Measurements from ENCODE around the gene C6orf89. TPM values are rescaled to one million over a fixed set of nuclear protein-coding genes. Genes with fewer than 3 reads are reported as not detected.
A peak's percentile ranks its signal among the peaks of the same experiment; 100 is the strongest.

The C6orf89 gene
- total and polyA plus RNA-seq, 8 donors = 11.6 to 39.2 (median 30.6) TPM

DNA sequence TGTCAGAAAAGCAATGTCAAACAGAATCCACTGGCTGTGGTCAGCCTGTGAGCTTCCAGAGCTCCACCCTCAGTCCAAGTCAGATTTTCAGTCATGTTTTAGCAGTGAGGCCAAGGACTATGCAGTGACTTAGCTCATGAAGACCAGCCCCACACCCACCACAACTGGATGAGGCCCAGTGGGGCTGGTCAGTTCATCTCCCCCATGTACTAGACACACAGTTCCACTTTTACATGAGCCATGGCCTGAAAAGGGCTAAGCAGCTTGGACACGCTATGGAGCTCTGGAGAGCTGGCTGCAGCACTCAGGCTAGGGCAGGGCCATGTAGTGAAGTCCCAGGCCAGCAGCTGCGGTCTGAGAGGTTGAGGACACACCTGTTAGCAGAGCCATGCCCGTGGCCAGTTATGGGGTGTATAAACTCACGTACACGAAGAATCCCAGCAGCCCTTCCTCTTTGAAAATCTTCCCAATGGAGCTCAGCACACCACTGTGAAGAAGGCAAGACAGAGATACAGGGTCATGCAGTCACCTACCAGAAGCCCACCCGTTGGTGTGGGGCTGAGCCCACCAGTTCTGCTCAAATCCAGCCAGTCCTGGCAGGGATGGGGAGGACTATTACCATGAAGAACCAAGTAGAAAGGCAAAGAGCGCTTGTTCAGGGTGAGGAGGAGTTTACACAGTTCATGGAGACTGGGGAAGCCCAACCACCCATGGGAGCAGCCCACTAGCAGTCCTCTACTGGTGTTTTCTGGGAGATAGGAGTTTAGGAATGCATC, 89.7 kb downstream of the C6orf89 start:
- WGBS, 2 donors = 92% methylated on average over 7 of the region's 7 CpGs
- Histone ChIP-seq H3K36me3 (peaks cover 15 to 76% (median 44%) of the 10 kb centered on the region in 3 donors), H3K9me3 (no peaks in the 10 kb centered on the region), H3K27me3 (no peaks in the 10 kb centered on the region), H3K4me1 (peaks cover 0 to 13% (median 10%) of the 10 kb centered on the region in 3 donors), H3K27ac (no peak overlapping the region), H3K4me3 (no peak overlapping the region)
- TF ChIP-seq, protein P1, sequence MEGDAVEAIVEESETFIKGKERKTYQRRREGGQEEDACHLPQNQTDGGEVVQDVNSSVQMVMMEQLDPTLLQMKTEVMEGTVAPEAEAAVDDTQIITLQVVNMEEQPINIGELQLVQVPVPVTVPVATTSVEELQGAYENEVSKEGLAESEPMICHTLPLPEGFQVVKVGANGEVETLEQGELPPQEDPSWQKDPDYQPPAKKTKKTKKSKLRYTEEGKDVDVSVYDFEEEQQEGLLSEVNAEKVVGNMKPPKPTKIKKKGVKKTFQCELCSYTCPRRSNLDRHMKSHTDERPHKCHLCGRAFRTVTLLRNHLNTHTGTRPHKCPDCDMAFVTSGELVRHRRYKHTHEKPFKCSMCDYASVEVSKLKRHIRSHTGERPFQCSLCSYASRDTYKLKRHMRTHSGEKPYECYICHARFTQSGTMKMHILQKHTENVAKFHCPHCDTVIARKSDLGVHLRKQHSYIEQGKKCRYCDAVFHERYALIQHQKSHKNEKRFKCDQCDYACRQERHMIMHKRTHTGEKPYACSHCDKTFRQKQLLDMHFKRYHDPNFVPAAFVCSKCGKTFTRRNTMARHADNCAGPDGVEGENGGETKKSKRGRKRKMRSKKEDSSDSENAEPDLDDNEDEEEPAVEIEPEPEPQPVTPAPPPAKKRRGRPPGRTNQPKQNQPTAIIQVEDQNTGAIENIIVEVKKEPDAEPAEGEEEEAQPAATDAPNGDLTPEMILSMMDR (IDR thresholded peaks at IDR 0.05) = no peak
- ATAC-seq (no peak), FAIRE-seq (no peak), DNase-seq (no peak)
- intact Hi-C loops (cut with DNase I) = loop anchor here in 1 of 3 donors (10.0 kb wide), 1 partner anchor 71 kb away; no protein-coding TSS in a partner anchor

DNA sequence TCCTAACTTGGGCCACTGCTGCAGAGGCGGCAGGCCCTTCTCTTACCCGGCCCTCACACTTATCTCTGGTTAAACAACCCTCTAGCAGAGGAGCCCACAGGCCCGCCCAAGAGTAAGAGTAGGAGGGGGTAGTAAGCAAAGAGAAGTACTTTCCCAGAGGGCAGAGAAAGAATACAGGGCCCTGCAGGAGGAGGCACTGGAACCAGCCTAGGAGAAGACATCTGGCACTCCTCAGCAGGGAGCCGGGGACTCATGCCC, 90.2 kb downstream of the C6orf89 start:
- no peak overlapping the region for H3K4me3 ChIP-seq
- H3K27me3 ChIP-seq = no peaks in the 10 kb centered on the region
- FAIRE-seq (no peak), ATAC-seq (no peak), DNase-seq (no peak)
- WGBS, 2 donors = 88 to 89% methylated on average over 4 of the region's 4 CpGs
- TF ChIP-seq, protein P1 (IDR thresholded peaks at IDR 0.05) = no peak
- peaks cover 11 to 70% (median 39%) of the 10 kb centered on the region in 3 donors for H3K36me3 ChIP-seq
- no peaks in the 10 kb centered on the region for H3K9me3 ChIP-seq
- no peak overlapping the region for H3K27ac ChIP-seq
- intact Hi-C loops (cut with DNase I) = loop anchor here in 1 of 3 donors (10.0 kb wide), 1 partner anchor 71 kb away; no protein-coding TSS in a partner anchor
- peaks cover 0 to 16% (median 13%) of the 10 kb centered on the region in 3 donors for H3K4me1 ChIP-seq

- DNase-seq = no peak
- Histone ChIP-seq H3K36me3 (peaks cover 11 to 65% (median 35%) of the 10 kb centered on the region in 3 donors), H3K9me3 (no peaks in the 10 kb centered on the region), H3K4me1 (peaks cover 0 to 17% (median 16%) of the 10 kb centered on the region in 3 donors), H3K27me3 (no peaks in the 10 kb centered on the region), H3K27ac (no peak overlapping the region), H3K4me3 (no peak overlapping the region)
- intact Hi-C loops (cut with DNase I) = loop anchor here in 1 of 3 donors (10.0 kb wide), 1 partner anchor 72 kb away; no protein-coding TSS in a partner anchor
- TF ChIP-seq, protein P1 (IDR thresholded peaks at IDR 0.05) = no peak
- ATAC-seq = no peak
- no peak for FAIRE-seq
- WGBS, 2 donors = 87 to 91% methylated on average over 7 of the region's 7 CpGs
Observed at GRCh38 chr6:36976509-36976908, 90.8 kb downstream of the C6orf89 start.

GRCh38 chr6:36976931-36977330, 91.2 kb downstream of the C6orf89 start:
- ATAC-seq = no peak
- H3K9me3 ChIP-seq = no peaks in the 10 kb centered on the region
- peaks cover 11 to 60% (median 31%) of the 10 kb centered on the region in 3 donors for H3K36me3 ChIP-seq
- no peak for DNase-seq
- FAIRE-seq = no peak
- WGBS, 2 donors = 90 to 93% methylated on average over 6 of the region's 6 CpGs
- no peak overlapping the region for H3K4me3 ChIP-seq
- intact Hi-C loops (cut with DNase I) = loop anchor here in 1 of 3 donors (10.0 kb wide), 1 partner anchor 72 kb away; no protein-coding TSS in a partner anchor
- H3K4me1 ChIP-seq = peaks cover 0 to 22% (median 16%) of the 10 kb centered on the region in 3 donors
- TF ChIP-seq, protein P1 (IDR thresholded peaks at IDR 0.05) = no peak
- H3K27ac ChIP-seq = no peak overlapping the region
- no peaks in the 10 kb centered on the region for H3K27me3 ChIP-seq

GRCh38 chr6:36977470-36977941, 91.8 kb downstream of the C6orf89 start:
- H3K27me3 ChIP-seq = no peaks in the 10 kb centered on the region
- no peaks in the 10 kb centered on the region for H3K9me3 ChIP-seq
- H3K36me3 ChIP-seq = peaks cover 11 to 55% (median 26%) of the 10 kb centered on the region in 3 donors
- TF ChIP-seq, protein P1 (IDR thresholded peaks at IDR 0.05) = peak in 3 of 4 donors; percentile 8 to 27 (median 11)
- intact Hi-C loops (cut with DNase I) = loop anchor here in 1 of 3 donors (10.0 kb wide), 1 partner anchor 73 kb away; no protein-coding TSS in a partner anchor
- FAIRE-seq (no peak), ATAC-seq (no peak), DNase-seq (no peak)
- 74 to 79% methylated on average over 16 of the region's 16 CpGs for WGBS, 2 donors
- H3K4me1 ChIP-seq = peaks cover 0 to 24% (median 16%) of the 10 kb centered on the region in 3 donors
- no peak overlapping the region for H3K27ac ChIP-seq
- H3K4me3 ChIP-seq = no peak overlapping the region

Measured in pancreas (tissue), 10 donors.